Posterior vena cava (tissue), 2 donors: ENCODE results near the gene CDCP2. TPM values are rescaled to one million over a fixed set of nuclear protein-coding genes. Genes with fewer than 3 reads are reported as not detected.

ENCODE experiments used
- DNase-seq: peaks from one replicate; pipeline ENCODE4 v3.0.0-alpha.2; 2020; ENCODE audit warnings: low spot score
- intact Hi-C, 2 donors: fragments of 100-400 bp; cut with DNase I; formaldehyde crosslinking; loops; one replicate each; pipeline versions ENCODE4 v1.14.1 to v1.14.2; 2022 to 2023
- total RNA-seq, 2 donors: library from RNA; stranded (reverse); fragmentation: NEBNext Ultra II Directional; extraction: Animal tissue kit (Norgen Biotek cat#: 25700); gene quantifications; one replicate each; pipeline ENCODE4 v1.2.1, GENCODE V29; 2021
- donor health status: DM: yes; HTN: yes; CAD: no.
- donor health status: DM: yes; HTN: yes; CAD: no.

Gene CDCP2
- total RNA-seq, 2 donors from 2014 or later = 0.51 to 0.86 TPM

DNA sequence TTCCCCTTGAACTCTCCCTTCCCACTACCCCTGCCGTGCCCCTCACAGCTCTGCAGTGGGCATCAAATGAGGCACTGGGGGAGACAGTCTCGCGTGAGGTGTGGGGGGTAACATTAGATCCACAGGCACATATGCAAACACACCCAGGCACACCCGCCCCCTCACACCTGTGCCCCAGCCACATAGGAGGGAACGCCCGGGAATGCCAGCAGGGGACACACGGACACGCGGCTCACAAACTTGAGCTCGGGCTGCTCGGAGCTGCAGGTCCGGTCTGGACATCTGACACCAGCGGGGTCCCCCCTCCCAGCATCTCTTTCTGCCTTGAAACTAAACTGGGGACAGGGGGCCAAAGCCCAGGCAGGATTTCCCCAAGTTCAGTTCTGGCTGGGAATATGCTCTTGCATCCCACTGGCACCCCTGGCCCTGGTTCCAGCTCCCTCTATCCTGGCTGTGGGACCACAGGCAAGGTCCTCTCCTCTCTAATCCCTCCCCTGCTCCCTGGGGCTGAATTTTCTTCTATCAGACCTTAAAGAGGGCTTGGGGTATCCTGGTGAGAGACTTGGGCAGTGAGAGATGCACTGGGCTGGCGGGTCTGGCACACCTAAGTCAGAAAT lies 30.6 kb downstream of the CDCP2 start:
- intact Hi-C loops = loop anchor here (10.0 kb wide), 2 partner anchors 73 to 283 kb away; partner anchors contain the start of gene SSBP3 (in 2 of the 2)
- no peak for DNase-seq

DNA sequence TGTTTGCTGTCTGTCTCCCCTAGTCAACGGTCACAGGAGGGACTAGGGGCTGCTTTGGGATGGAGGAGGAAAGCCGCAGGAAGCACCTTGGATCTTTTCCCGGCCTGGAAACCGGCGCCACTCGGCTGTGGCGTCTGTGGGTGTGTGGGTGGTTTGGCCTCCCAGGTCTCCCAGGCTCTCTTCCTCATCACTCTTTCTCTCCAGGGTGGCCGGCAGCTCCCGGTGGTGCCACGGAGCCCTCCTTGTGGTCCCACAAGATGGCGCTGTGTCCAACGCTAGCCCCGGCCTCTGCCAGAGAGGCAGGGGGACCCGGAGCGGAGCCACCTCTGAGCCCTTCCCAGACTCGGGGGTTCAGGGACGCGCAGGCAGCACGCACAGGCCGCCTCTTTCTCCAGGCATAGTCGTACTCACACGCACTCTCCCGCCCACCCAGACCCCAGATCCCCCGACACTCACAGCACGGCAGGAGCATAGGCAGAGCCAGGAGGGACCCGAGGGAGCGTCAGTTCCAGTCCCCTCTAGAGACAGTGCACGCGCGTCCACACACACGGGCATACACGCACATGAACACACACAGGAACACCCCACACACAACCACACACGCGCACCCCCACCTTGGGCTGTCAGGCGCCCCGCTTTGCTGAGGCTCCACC lies 31.2 kb downstream of the CDCP2 start:
- intact Hi-C loops = loop anchor here (10.0 kb wide), 2 partner anchors 73 to 283 kb away; partner anchors contain the start of gene SSBP3 (in 2 of the 2)
- DNase-seq = peak; percentile 92

DNA sequence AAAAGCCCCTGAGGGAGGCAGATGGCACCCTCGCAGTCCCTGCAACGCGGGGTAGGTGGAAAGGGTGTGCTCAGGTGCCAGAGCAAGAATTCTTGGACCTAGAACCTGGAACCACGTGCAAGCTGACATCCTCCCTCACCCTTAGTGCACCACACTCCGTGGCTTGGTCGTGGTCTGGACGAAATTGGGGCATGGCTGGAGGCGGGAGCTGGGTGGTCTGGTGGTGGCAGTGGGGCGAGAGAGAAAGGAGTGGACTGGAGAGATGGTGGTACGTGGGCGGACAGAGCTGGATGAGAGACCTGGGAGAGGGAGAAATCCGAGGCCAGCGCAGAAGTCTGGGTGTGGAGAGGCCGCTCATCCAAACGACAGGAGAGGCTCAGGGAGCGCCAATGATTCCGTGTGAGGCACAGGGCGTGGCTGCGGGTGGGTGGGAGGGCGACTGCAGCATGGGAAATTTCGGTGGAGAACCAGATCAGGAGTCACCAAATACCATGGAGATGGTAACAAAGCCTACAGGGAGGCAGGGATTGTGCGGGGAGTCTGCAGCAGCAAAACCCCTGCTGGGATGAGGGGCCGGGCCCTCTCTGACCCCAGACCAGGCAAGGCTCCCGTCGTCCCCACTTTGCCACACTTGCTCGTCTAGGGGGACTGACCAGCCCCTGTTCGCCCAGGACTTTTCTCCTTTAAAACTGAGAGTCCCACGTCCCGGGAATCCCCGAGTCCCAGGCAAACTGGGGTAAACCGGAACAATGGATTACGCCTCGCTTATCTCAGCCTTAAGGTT lies 31.9 kb downstream of the CDCP2 start:
- intact Hi-C loops = loop anchor here (10.0 kb wide), 2 partner anchors 74 to 284 kb away; partner anchors contain the start of gene SSBP3 (in 2 of the 2)
- DNase-seq = no peak

DNA sequence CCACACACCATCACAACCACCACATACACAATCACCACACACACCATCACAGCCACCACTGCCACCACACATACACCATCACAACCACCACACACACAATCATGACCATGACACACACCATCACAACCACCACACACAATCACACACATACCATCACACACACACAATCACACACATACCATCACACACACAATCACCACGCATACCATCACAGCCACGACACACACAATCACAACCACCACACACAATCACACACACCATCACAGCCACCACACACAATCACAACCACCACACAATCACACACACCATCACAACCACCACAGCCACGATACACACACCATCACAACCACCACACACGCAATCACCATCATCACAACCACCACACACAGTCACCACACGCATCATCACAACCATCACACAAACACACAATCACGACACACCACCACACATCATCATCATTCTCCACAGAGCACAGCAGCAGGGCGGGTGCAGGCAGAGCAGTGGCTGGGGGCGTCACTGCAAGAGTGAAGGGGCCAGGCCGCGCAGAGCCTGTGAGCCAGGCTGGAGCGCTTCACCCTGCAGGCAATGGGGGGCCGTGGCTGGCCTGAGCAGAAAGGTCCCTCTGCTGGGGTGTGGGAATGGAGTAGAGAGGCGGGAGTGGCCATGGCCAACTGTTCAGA lies 32.6 kb downstream of the CDCP2 start:
- intact Hi-C loops = loop anchor here (10.0 kb wide), 2 partner anchors 75 to 285 kb away; partner anchors contain the start of gene SSBP3 (in 2 of the 2)
- DNase-seq = no peak

DNA sequence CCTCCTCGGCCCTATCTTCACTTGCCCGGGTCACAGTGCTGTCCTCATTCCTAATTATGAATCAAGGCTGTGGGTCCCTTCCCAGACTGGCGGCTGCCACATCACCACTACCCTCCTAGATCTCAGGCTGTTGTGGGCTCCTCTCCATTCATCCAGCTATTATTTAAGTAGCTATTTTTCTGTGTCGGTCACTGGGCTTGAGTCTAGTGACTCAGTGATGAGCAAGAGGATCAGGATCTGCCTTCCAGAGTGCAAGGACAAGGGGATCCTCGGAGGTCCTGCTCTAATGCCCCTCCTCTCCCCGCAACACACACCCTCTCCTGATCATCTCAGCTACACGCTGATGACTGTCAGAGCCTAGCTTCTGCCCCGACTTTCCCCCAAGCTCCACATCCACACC lies 34.1 kb downstream of the CDCP2 start:
- DNase-seq = no peak
- intact Hi-C loops = loop anchor here in 1 of 2 donors (10.0 kb wide), 1 partner anchor 376 kb away; no protein-coding TSS in a partner anchor

DNA sequence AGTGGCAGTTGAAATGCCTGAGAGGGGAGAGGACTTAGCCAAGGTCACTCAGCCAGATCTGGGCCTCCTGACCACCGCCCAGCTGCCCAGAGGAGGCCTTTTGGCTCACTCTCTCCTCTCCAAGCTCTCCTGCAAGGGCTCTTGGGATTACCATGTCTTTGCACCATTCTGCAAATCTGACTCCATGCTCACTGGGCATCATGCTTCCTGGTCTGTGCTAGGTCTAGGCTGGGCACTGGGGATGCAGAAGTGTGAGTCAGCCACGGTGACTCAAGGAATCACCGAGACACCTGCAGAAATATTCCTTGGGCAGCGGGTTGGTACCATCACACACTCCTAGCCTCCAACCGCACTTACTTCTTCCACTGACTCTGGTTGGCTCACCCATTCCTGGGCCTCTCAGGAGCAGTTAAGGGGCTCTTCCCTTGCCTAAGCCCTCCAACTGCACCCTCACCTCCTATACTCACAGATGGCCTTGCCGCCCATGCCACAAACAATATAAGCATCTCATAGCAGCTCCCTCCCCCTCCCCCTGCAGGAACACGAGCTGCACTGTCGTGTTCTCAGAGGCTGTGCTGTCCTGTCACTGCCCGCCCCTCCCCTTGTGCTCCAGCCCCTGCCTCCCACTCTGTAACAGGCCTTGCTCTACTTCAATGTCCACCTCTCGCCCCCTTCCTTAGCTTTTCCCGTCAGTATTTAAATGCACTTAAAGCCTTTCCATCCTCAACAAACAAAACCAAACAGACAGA lies 34.8 kb downstream of the CDCP2 start:
- no peak for DNase-seq
- intact Hi-C loops = loop anchor here in 1 of 2 donors (10.0 kb wide), 1 partner anchor 377 kb away; no protein-coding TSS in a partner anchor

DNA sequence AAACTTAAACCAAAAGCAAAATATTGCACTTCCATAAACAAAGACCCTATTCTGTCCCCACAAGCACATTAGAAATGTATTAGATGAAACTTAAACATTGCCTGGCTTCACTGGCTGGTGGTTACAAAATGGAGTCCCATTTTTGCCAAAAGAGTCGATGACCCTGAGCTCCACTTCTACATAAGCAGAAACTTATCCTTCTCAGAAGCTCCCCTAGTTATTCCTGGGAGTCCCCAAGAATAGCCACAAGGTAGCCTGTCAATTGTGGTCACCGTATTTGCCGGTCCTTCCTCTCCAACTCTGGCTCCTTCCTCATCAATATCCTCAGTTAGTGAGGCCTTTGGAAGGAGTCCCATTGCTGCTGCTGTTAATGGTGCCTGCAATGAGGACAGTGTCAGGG lies 37.3 kb downstream of the CDCP2 start:
- intact Hi-C loops = loop anchor here in 1 of 2 donors (10.0 kb wide), 1 partner anchor 379 kb away; no protein-coding TSS in a partner anchor
- no peak for DNase-seq

DNA sequence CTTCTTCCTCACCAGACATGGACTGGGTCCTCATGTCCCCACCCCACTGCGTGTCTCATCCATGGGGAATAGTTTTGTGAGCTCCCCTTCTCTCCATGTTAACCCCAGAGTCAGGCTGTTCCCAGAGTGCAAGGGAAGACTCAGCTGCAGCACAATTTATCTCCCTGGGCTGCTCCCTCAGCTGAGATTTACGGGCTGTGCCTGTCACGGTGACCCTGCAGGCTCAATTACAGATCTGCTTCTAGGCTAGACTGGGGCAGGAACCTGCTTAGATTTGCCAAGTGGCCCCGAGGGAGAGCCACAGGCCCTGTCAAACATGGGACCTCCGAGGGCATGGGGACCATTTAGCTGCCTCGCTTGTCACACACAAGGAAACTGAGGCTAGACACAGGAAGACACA lies 37.8 kb downstream of the CDCP2 start:
- intact Hi-C loops = loop anchor here in 1 of 2 donors (10.0 kb wide), 1 partner anchor 380 kb away; no protein-coding TSS in a partner anchor
- DNase-seq = no peak

DNA sequence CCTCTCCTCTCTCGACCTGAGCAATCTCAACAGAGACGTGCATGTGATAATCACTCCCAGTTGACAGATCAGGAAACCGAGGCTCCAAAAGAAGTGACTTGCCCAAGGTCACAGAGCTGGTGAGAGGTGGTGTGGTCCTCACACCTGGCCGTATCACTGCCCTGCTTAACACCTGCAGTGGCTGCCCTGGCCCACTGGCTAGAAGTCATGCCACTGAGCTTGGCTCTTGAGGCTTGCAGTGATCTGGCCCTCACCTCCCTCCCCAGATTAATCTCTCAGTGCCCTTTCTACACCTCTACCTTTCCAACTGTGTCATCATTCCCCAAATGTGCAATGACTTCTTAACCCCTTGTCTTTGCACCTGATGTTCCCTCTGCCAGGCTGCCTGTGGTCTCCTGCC lies 38.8 kb downstream of the CDCP2 start:
- no peak for DNase-seq
- intact Hi-C loops = loop anchor here in 1 of 2 donors (10.0 kb wide), 1 partner anchor 381 kb away; no protein-coding TSS in a partner anchor

DNA sequence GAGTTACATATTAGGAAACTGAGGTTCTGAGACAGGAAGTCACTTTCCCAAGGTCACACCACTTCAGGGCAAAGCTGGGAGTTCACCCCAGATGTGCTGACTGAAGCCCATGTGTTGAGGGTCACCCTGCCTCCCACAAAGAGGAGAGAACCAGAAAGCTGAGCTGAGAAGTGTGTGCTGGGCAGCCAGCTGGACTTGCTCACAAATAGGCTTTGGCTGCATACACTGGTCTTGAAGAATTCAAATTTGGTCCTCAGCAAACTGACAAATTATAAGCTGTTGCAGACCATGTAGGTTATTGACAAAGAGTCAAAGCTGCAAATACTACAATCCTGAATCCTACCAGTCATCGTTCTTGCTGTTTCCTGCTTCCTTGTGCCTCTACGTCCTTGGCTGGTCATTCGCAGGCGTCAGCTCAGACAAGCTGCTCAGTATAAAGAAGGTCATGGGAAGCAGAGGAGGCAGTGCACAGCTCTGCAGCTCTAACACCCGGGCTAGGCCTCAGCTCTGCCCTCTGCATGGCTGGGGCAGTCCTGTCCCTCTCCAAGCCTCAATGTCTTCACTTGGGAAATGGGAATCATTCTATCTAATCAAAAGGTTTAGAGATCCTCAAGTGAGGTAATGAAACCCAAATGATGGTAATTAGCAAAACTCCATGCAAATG lies 40.0 kb downstream of the CDCP2 start:
- DNase-seq = no peak
- intact Hi-C loops = loop anchor here in 1 of 2 donors (10.0 kb wide), 1 partner anchor 382 kb away; no protein-coding TSS in a partner anchor

DNA sequence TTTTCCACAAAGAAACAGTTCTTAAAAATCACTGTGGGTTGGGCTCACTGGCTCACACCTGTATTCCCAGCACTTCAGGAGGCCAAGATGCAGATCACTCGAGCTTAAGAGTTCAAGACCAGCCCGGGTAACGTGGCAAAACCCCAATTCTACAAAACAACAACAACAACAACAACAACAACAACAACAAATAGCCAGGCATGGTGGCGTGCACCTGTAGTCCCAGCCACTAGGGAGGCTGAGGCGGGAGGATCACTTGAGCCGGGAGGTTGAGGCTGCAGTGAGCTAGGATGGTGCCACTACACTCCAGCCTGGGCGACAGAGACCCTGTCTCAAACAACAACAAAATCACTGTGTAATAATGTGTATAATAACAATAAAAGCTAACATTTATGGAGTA lies 40.8 kb downstream of the CDCP2 start:
- DNase-seq = no peak
- intact Hi-C loops = loop anchor here in 1 of 2 donors (10.0 kb wide), 1 partner anchor 383 kb away; no protein-coding TSS in a partner anchor

DNA sequence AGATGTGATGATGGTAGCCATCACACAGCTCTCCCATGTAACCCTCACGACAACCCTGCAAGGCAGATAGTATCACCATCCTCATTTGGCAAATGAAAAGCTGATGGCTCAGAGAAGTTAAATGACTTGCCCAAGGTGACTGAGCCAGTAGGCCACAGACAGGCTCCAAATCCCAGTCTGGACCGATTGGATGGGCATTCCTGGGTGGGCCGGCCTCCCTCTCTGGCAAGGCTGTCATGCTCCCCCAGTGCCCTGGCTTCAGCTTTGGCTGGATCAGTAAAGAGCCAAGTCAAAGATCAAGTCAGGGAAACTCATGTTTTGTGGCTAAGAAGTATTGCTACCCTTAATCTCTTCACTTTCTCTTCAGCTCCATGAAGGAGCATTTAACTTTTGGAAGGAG lies 41.2 kb downstream of the CDCP2 start:
- intact Hi-C loops = loop anchor here in 1 of 2 donors (10.0 kb wide), 1 partner anchor 383 kb away; no protein-coding TSS in a partner anchor
- no peak for DNase-seq

DNA sequence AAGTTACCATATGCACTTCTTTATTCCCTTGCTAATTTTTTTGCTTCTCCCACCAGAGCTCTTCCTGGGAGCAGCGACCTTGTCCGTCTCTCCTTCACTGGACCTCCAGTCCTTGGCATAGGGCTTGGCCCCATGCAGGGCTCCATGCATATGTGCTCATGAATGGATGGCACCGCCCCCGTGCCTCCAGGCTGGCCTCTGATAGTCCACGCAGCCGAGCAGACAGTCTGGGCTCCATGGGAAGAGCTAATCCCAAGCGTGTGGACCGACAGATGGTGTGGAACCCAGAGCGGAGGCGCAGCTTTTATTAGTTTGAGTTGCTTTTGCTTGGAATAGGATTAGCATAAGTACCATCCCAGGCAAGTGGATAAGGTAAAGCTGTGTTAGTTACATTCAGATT lies 41.8 kb downstream of the CDCP2 start:
- DNase-seq = no peak
- intact Hi-C loops = loop anchor here in 1 of 2 donors (10.0 kb wide), 1 partner anchor 384 kb away; no protein-coding TSS in a partner anchor

DNA sequence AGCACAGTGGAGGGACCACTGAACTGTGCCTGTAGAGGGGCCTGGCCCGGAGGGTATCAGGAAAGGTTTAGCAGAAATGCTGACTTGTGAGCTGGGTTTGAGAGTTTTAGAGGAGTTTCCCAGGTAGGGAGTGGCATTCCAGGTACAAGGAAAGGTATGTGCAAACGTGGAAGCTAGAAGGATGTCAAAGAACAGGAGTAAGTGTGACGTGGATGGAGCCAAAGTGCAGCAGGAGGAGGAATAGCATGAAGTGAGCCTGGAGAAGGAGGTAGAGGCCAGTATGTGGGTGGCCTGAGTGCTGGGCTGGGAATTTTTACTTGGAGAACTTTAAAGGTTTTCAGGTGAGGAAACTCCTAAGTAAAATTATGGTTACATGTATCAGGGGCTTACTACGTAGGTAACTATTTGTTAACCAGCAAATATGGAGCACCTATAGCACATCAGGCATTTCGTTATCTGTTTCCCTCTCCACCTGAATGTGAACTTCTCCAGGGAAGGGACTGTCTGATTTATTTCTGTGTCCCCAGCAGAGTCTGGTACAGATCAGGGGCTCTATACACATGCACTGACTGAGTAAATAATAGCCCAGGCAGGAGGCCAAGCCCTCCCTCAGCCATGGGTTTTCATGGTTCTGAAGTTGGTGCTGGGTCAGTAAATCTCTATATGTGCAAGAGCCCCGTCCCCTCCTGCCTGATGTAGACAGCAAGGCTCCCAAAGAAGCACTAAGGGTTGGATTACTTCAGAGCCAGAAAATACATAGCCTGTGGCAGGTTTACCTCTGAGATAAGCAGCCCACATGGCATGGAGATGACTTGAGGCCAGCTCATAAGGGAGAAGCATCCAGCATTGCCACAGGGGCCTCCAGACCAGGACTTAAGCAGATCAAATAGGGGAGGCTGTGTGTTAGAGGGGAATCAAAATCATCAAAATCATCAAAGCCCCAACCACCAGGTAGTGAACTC lies 43.4 kb downstream of the CDCP2 start:
- intact Hi-C loops = loop anchor here in 1 of 2 donors (10.0 kb wide), 1 partner anchor 385 kb away; no protein-coding TSS in a partner anchor
- no peak for DNase-seq

DNA sequence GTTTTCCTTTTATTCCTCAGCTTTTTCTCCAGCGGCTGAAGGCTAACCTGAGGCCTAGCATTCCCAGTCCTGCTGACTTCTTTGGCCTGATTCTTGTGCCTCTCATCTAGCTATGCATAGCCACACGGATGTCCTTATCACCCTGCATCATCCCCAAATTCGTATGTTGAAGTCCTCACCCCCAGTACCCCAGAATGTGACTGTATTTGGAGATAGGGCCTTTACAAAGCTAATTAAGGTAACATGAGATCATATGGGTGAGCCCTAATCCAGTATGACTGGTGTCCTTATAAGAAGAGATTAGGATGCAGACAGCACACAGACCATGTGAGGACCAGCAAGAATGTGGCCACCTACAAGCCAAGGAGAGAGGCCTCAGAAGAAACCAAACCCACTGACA lies 44.6 kb downstream of the CDCP2 start:
- intact Hi-C loops = no loop called here
- no peak for DNase-seq

DNA sequence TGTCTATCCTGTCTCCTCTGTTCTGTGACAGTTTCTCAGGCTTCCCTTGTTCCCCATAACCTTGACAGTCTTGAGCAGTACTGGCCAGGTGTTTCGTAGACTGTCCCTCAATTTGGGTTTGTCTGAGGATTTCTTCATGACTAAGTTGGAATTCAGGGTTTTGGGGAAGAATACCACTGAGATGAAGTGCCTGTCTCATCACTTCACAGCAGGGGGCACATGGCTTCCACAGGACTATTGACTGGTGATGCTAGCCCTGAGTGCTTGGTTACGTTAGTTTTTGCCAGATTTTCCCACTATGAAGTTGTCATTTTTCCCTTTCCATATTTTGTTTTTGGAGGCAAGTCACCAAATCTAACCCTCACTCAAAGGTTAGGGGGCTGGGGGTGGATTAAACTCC lies 45.7 kb downstream of the CDCP2 start:
- DNase-seq = no peak
- intact Hi-C loops = no loop called here
